ENCODE measurements around the gene CRB3.
"Not testable (repeated sequence)": the region's sequence is repeated elsewhere in the genome, so short reads cannot be mapped to it uniquely, and the experiment has no call there.

CRB3 gene

DNA sequence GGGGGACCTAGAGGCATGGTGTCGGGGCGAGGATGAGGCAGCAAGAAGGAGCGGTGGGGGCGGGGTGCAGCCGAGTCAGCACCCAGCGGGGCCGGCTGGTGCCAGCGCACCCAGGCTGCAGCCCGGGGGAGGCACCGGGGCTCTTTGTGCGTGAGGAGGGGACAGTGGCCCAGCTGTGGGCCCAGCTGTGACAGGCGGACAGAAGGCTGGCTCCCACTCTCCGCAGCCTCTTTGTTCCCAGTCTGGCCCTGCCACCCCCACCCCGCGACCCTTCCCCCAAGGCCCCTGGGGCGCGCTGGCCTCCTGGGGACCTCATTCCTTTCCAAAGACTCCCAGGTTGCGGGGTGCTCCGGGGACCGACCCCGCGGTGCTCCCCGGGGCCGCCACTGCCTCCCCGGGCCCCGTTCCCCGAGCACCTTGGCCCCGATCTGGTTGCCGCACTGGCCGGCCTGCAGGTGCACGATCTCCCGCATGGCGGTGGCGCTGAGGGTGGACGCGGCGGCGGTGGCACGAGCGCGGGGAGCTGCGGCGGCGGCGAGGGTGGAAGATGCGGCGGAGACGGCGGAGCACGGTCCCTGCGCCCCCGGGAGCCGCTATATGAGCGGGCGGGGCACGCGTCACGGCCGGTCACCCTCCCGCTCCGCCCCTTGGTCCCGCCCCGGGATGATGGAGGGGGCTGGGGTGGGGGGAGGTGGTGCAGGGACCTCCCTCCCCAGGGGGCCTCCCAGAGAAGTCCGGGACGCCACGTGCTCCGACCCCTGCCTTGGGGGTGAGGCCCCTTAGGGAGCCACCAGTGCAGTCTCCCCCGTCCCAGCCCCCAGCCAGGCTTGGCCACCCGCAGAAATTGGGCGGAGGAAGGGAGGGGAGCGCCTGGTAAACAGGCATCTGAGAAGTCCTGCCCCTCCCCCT is 37.9 kb downstream of the CRB3 start, which contains the start of gene TUBB4A:
Gene TUBB4A (minus strand): TSS at position 570 of the 909 bp plus-strand sequence. CDS start 97 bp downstream, at position 473.
- TF ChIP-seq, protein P1, sequence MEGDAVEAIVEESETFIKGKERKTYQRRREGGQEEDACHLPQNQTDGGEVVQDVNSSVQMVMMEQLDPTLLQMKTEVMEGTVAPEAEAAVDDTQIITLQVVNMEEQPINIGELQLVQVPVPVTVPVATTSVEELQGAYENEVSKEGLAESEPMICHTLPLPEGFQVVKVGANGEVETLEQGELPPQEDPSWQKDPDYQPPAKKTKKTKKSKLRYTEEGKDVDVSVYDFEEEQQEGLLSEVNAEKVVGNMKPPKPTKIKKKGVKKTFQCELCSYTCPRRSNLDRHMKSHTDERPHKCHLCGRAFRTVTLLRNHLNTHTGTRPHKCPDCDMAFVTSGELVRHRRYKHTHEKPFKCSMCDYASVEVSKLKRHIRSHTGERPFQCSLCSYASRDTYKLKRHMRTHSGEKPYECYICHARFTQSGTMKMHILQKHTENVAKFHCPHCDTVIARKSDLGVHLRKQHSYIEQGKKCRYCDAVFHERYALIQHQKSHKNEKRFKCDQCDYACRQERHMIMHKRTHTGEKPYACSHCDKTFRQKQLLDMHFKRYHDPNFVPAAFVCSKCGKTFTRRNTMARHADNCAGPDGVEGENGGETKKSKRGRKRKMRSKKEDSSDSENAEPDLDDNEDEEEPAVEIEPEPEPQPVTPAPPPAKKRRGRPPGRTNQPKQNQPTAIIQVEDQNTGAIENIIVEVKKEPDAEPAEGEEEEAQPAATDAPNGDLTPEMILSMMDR (IDR thresholded peaks at IDR 0.05; ENCODE audit: low read depth, low read length, missing control alignments) = peak; percentile 12
- peak within 1 kb of the TSS; percentile 47 for H3K4me3 ChIP-seq (ENCODE audit: low read depth, low read length)
- no peak for DNase-seq (ENCODE audit: low read depth)

DNA sequence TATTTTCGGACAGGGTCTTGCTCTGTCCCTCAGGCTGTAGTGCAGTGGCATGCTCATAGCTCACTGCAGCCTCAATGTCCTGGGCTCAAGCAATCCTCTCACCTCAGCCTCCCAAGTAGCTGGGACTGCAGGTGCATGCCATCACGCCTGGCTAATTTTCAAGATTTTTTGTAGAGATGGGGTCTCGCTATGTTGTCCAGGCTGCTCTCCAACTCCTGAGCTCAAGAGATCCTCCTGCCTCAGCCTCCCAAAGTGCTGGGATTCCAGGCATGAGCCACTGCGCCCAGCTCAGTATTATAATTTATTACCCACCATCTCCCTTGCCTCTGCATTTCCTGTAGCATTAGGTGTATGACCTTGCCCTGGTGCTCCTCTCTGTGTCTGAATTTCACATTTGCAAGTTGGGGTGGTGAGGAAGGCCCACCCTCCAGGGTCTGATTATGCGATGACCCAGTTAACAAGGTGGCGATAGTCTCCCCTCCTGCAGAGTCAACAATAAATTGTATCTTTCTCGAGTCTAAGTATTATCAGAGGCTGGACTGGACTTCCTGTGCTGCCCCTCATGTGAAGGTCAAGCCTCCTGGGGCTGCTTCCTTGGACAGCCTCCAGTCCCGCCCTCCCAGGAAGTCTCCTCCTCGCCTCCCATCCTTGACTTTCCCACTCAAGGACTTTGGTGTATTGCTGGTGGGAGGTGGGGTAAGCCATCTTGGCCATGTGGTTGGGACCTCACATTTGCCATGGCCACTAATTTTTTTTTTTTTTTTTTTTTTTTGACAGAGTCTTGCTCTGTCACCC is 39.5 kb downstream of the CRB3 start:
- H3K4me3 ChIP-seq (ENCODE audit: low read depth, low read length) = no peak overlapping the region
- no peak for DNase-seq (ENCODE audit: low read depth)
- TF ChIP-seq, protein P1 (IDR thresholded peaks at IDR 0.05; ENCODE audit: low read depth, low read length, missing control alignments) = no peak

DNA sequence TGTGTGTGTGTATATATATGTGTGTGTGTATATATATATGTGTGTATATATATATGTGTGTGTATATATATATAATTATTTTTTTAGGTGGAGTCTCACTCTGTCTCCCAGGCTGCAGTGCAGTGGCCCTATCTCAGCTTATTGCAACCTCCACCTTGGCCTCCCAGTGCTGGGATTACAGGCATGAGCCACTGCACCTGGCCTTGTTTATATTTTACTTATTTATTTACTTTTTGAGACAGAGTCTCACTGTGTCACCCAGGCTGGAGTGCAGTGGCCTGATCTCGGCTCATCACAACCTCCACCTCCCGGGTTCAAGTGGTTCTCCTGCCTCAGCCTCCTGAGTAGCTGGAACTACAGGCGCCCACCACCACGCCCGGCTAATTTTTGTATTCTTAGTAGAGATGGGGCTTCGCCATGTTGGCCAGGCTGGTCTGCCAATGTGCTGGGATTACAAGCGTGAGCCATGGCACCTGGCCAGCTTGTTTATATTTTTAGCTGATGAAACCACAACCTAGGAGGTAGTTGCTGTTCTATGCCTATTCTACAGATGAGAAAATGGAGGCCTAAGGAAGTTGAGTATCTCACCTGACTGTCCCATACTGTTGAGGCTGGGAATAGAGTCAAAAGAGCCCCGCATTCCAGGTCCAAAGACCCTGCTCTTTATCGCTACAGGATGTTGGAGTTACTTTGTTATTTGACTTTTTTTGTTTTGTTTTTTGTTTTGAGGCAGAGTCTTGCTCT is 44.1 kb downstream of the CRB3 start:
- not testable (repeated sequence) for DNase-seq (ENCODE audit: low read depth); H3K4me3 ChIP-seq (ENCODE audit: low read depth, low read length)

DNA sequence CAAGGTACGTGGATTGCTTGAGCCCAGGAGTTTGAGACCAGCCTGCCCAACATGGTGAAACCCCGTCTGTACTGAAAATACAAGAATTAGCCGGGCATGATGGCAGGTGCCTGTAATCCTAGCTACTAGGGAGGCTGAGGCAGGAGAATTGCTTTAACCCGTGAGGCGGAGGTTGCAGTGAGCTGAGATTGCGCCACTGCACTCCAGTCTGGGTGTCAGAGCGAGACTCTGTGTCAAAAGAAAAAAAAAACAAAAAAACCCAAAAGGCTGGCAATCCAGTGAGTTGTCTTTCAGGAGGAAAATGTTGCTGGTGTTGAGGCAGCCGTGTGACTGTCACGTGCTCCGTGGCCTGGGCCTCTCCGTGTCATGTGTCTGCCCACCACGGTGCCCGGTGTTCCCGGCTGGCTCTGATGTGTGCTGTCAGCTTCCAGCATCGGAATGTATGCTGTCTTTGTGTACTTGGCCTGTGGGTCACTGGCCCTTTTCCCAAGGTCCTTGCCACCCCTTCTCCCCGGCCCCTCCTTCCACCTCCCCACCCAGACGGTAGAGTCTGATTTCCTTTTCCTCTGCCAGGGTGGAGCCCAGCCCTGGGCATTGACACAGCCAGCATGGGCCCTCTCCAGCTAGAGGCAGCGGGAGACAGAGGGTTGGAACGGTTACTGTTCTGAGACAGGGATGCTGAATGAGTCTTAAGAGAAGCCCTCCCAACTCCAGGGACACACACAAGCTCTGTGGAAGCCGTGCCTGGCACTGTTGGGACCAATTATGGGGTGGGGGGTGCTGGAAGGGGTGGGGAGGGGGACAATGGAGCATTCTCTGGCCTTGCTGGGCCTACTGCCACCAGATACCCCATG is 45.3 kb downstream of the CRB3 start:
- TF ChIP-seq, protein P1 (IDR thresholded peaks at IDR 0.05; ENCODE audit: low read depth, low read length, missing control alignments) = no peak
- DNase-seq (ENCODE audit: low read depth) = no peak
- H3K4me3 ChIP-seq (ENCODE audit: low read depth, low read length) = no peak overlapping the region

DNA sequence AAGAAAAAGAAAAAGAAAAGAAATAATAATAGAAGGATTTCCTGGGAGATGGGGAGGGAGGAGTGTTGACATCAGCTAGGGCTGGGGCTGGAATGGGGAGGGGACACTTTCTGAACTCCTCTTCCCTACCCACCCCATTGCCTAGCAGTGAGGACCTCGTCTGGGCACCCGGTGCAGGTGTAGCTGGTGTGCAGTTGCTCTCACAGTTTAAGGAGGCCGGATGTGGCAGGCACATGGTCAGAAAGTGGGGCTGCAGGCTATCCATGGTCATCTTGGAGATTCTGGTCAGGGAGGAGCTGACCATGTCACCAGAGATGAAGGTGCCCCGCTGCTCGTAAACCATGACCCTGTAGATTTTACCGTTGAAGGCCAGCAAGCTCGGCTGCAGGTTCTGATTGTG is 46.5 kb downstream of the CRB3 start:
- TF ChIP-seq, protein P1 (IDR thresholded peaks at IDR 0.05; ENCODE audit: low read depth, low read length, missing control alignments) = no peak
- DNase-seq (ENCODE audit: low read depth) = no peak
- no peak overlapping the region for H3K4me3 ChIP-seq (ENCODE audit: low read depth, low read length)

DNA sequence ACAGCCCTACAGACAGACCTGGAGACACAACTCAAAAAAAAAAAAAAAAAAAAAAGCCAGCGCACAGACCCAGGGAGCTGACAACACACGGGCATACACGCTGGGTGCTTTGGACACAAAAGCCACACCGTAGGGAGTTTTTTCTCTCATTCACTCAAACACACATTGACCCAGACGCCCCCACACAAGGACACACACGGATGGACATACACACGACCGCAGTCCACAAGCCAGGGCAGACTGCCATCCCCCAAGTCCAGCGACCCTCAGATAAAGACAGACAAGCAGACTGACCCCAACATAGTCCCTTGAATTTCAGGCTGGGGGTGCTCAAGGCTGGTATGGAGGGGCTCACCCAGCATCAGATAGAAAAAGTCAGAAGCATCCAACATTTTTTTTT is 50.0 kb downstream of the CRB3 start:
- TF ChIP-seq, protein P1 (IDR thresholded peaks at IDR 0.05; ENCODE audit: low read depth, low read length, missing control alignments) = no peak
- H3K4me3 ChIP-seq (ENCODE audit: low read depth, low read length) = no peak overlapping the region
- DNase-seq (ENCODE audit: low read depth) = no peak
